IMR-90 (cell line): ENCODE results near the gene ANKRD11. TPM values are rescaled to one million over a fixed set of nuclear protein-coding genes. Genes with fewer than 3 reads are reported as not detected.
"Not testable (repeated sequence)": the region's sequence is repeated elsewhere in the genome, so short reads cannot be mapped to it uniquely, and the experiment has no call there.

Experiments
- ATAC-seq: fragments of 200-7000 bp; cut with Tn5 transposase; 2 replicates; pipeline ENCODE4 v1.9.1; 2020; ENCODE audit warnings: low read depth, mild to moderate bottlenecking, moderate library complexity
- BruUV-seq: library from RNA; stranded (reverse); fragments of 400-500 nt; replicated peaks from 2 replicates; lab custom pipeline; 2021; lab: Mats Ljungman, UMichigan
- CTCF ChIA-PET: fragments of 300-600 bp; formaldehyde crosslinking; extraction: SDS; loops from one replicate; lab custom pipeline; 2021; ENCODE audit warnings: antibody characterized with exemption; lab: Yijun Ruan, JAX
- POLR2A ChIA-PET: fragments of 300-600 bp; sonication (Branson Sonifier 250); formaldehyde crosslinking; loops from one replicate; lab custom pipeline; 2022; ENCODE audit warnings: antibody characterized with exemption; ENCODE audit not compliant: unreplicated experiment; lab: Charles Lee
- DNase-seq: peaks from one replicate; pipeline ENCODE4 v3.0.0; 2013
- H2AFZ ChIP-seq: replicated peaks from 2 replicates; pipeline ENCODE3; 2013; ENCODE audit warnings: low read length, mild to moderate bottlenecking; ENCODE audit not compliant: poor library complexity
- H2AK5ac ChIP-seq: 2 replicates; pipeline ENCODE4 v1.6.1; 2013; ENCODE audit warnings: low read depth, low read length, inconsistent platforms
- H2AK9ac ChIP-seq: replicated peaks from 2 replicates; pipeline ENCODE3; 2013; ENCODE audit warnings: mild to moderate bottlenecking, low read depth, low read length, moderate library complexity; ENCODE audit not compliant: poor library complexity
- H2BK120ac ChIP-seq: 2 replicates; pipeline ENCODE4 v1.6.1; 2013; ENCODE audit warnings: low read depth, low read length, inconsistent platforms
- H2BK15ac ChIP-seq: 3 replicates; pipeline ENCODE4 v1.6.1; 2013; ENCODE audit warnings: low read depth, low read length, inconsistent platforms
- H2BK20ac ChIP-seq: 2 replicates; pipeline ENCODE4 v1.6.1; 2013; ENCODE audit warnings: low read depth, mild to moderate bottlenecking, inconsistent platforms, low read length, moderate library complexity
- H2BK5ac ChIP-seq: 2 replicates; pipeline ENCODE4 v1.6.1; 2013; ENCODE audit warnings: mild to moderate bottlenecking, low read depth, low read length, inconsistent platforms; ENCODE audit not compliant: poor library complexity, severe bottlenecking
- H3K14ac ChIP-seq: replicated peaks from 2 replicates; pipeline ENCODE4 v1.6.1; 2013; ENCODE audit warnings: low read depth, low read length, inconsistent platforms
- H3K18ac ChIP-seq: 2 replicates; pipeline ENCODE4 v1.6.1; 2013; ENCODE audit warnings: low read depth, low read length, control low read depth
- H3K23ac ChIP-seq: 2 replicates; pipeline ENCODE4 v1.6.1; 2013; ENCODE audit warnings: low read depth, low read length, inconsistent platforms
- H3K27ac ChIP-seq: 2 replicates; pipeline ENCODE4 v1.5.1; 2013; ENCODE audit warnings: mild to moderate bottlenecking, control low read depth, low read length; ENCODE audit not compliant: insufficient read depth
- H3K27me3 ChIP-seq: 2 replicates; pipeline ENCODE4 v1.6.1; 2013; ENCODE audit warnings: low read length; ENCODE audit not compliant: control insufficient read depth, insufficient read depth
- H3K36me3 ChIP-seq: 2 replicates; pipeline ENCODE4 v1.6.1; 2013; ENCODE audit warnings: low read length, mixed read lengths; ENCODE audit not compliant: control insufficient read depth, insufficient read depth
- H3K4ac ChIP-seq: 2 replicates; pipeline ENCODE4 v1.6.1; 2013; ENCODE audit warnings: low read depth, low read length, inconsistent platforms
- H3K4me1 ChIP-seq: 2 replicates; pipeline ENCODE4 v1.6.1; 2013; ENCODE audit warnings: low read length, mixed read lengths; ENCODE audit not compliant: control insufficient read depth, insufficient read depth
- H3K4me2 ChIP-seq: 2 replicates; pipeline ENCODE4 v1.6.1; 2013; ENCODE audit warnings: low read depth, mild to moderate bottlenecking, control low read depth, low read length, moderate library complexity
- H3K4me3 ChIP-seq: 2 replicates; pipeline ENCODE4 v1.5.1; 2013; ENCODE audit warnings: low read depth, mild to moderate bottlenecking, control low read depth, low read length, moderate library complexity; ENCODE audit not compliant: insufficient read depth
- H3K56ac ChIP-seq: 2 replicates; pipeline ENCODE4 v1.6.1; 2013; ENCODE audit warnings: low read length, inconsistent platforms; ENCODE audit not compliant: insufficient read depth; ENCODE audit errors: extremely low read depth
- H3K79me1 ChIP-seq, 2 experiments: 2 replicates each; pipeline ENCODE4 v1.6.1; 2013; ENCODE audit warnings: low read length in 2 of 2, inconsistent platforms in 1 of 2, low read depth in 1 of 2
- H3K9ac ChIP-seq: 2 replicates; pipeline ENCODE4 v1.6.1; 2013; ENCODE audit warnings: low read depth, low read length, control low read depth
- H3K9me1 ChIP-seq: 2 replicates; pipeline ENCODE4 v1.6.1; 2013; ENCODE audit warnings: low read length, inconsistent platforms; ENCODE audit not compliant: insufficient read depth
- H3K9me3 ChIP-seq: 2 replicates; pipeline ENCODE4 v1.6.1; 2013; ENCODE audit warnings: low read length; ENCODE audit not compliant: control insufficient read depth, insufficient read depth
- H4K20me1 ChIP-seq: 2 replicates; pipeline ENCODE4 v1.6.1; 2013; ENCODE audit warnings: low read length, inconsistent platforms; ENCODE audit not compliant: insufficient read depth
- H4K5ac ChIP-seq: 2 replicates; pipeline ENCODE4 v1.6.1; 2013; ENCODE audit warnings: mild to moderate bottlenecking, low read depth, low read length, control low read depth
- H4K8ac ChIP-seq, 2 experiments: 2 replicates each; pipeline ENCODE4 v1.6.1; 2013; ENCODE audit warnings: low read depth in 2 of 2, low read length in 2 of 2, control low read depth in 1 of 2, inconsistent platforms in 1 of 2
- H4K91ac ChIP-seq: 2 replicates; pipeline ENCODE4 v1.6.1; 2013; ENCODE audit warnings: low read depth, low read length, inconsistent platforms; ENCODE audit not compliant: insufficient read depth
- WGBS, 2 experiments: methylation state at CpG; one replicate each; pipeline versions ENCODE4 v1.1.5 to v1.1.7; 2013; ENCODE audit warnings: missing lambda C conversion rate in 2 of 2; ENCODE audit not compliant: insufficient read length in 1 of 2; ENCODE audit errors: extremely low coverage in 2 of 2; 5-methylcytosine and 5-hydroxymethylcytosine counted together
- dilution Hi-C: fragments of 300-500 bp; cut with HindIII; formaldehyde crosslinking; loops from one replicate; pipeline ENCODE4 v1.14.3; 2018; ENCODE audit warnings: low sequenced_read_pairs; ENCODE audit not compliant: unreplicated experiment
- in situ Hi-C: fragments of 300-500 bp; cut with MboI; formaldehyde crosslinking; loops from 3 replicates; pipeline ENCODE4 v1.14.3; 2019; ENCODE audit warnings: low sequenced_read_pairs, inconsistent platforms, mixed read lengths
- intact Hi-C: fragments of 100-400 bp; cut with micrococcal nuclease; formaldehyde crosslinking; loops from 2 replicates; pipeline ENCODE4 v1.10.0; 2022
- polyA plus RNA-seq, 3 experiments: library from polyadenylated mRNA; depleted of rRNA; stranded (reverse); fragments of >200 nt; gene quantifications; 2 replicates each; pipeline ENCODE4 v1.2.3, GENCODE V29; 2012; ENCODE audit warnings: low replicate concordance in 1 of 3
- total RNA-seq: library from RNA; depleted of rRNA; stranded (reverse); fragments of >200 nt; gene quantifications from 2 replicates; pipeline ENCODE4 v1.2.3, GENCODE V29; 2012

ANKRD11 gene
- total and polyA plus RNA-seq, 2 of the 4 experiments (the other 2 are of a cell fraction) = 46.8 to 71.9 TPM

DNA sequence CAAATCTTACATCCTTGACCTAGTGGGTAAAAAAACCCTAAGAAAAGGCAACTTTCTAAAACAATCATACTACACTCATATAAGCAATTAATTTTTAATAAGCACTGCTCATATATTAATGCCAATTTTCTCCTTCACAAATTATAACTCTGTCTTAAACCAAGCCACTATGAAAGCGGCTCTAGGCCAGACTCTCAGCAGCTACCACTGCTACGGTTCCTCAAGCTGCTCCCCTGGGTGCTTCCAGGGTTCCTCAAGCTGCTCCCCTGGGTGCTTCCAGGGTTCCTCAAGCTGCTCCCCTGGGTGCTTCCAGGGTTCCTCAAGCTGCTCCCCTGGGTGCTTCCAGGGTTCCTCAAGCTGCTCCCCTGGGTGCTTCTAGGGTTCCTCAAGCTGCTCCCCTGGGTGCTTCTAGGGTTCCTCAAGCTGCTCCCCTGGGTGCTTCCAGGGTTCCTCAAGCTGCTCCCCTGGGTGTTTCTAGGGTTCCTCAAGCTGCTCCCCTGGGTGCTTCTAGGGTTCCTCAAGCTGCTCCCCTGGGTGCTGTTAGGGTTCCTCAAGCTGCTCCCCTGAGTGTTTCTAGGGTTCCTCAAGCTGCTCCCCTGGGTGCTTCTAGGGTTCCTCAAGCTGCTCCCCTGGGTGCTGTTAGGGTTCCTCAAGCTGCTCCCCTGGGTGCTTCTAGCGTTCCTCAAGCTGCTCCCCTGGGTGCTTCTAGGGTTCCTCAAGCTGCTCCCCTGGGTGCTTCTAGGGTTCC, 35.8 kb downstream of the ANKRD11 start:
- POLR2A ChIA-PET = not testable (repeated sequence)

More for the DNA sequence above, 35.8 kb downstream of the ANKRD11 start:
- H4K5ac ChIP-seq, H2BK15ac ChIP-seq, H3K56ac ChIP-seq, H4K8ac ChIP-seq, H3K18ac ChIP-seq, H3K27ac ChIP-seq, H2BK20ac ChIP-seq, H3K23ac ChIP-seq, H3K4ac ChIP-seq, intact Hi-C loops, in situ Hi-C loops, dilution Hi-C loops, H3K14ac ChIP-seq, ATAC-seq, H2AK5ac ChIP-seq, H3K4me3 ChIP-seq, DNase-seq, H2BK120ac ChIP-seq, H2AFZ ChIP-seq, H2AK9ac ChIP-seq, H3K4me2 ChIP-seq, H4K91ac ChIP-seq, CTCF ChIA-PET, H3K9me3 ChIP-seq, H2BK5ac ChIP-seq, H3K27me3 ChIP-seq, H3K36me3 ChIP-seq, H3K9ac ChIP-seq, BruUV-seq: not testable (repeated sequence)
- H3K79me1 ChIP-seq = peaks cover 0 to 80% of the 10 kb centered on the region in 2 experiments; a peak in 2 of 4 replicates
- 100% methylated on average over 1 of the region's 3 CpGs; no CpG with 5 or more reads in 1 of the 2 experiments for WGBS, 2 experiments
- H4K20me1 ChIP-seq = peaks cover 91% of the 10 kb centered on the region
- H3K4me1 ChIP-seq = peaks cover 25% of the 10 kb centered on the region
- H3K9me1 ChIP-seq = peaks cover 34% of the 10 kb centered on the region
